Measurements from ENCODE around the gene IP6K2.
A peak's percentile ranks its signal among the peaks of the same experiment; 100 is the strongest.
"Not testable (repeated sequence)": the region's sequence is repeated elsewhere in the genome, so short reads cannot be mapped to it uniquely, and the experiment has no call there.

The IP6K2 gene, protein sequence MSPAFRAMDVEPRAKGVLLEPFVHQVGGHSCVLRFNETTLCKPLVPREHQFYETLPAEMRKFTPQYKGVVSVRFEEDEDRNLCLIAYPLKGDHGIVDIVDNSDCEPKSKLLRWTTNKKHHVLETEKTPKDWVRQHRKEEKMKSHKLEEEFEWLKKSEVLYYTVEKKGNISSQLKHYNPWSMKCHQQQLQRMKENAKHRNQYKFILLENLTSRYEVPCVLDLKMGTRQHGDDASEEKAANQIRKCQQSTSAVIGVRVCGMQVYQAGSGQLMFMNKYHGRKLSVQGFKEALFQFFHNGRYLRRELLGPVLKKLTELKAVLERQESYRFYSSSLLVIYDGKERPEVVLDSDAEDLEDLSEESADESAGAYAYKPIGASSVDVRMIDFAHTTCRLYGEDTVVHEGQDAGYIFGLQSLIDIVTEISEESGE

DNA sequence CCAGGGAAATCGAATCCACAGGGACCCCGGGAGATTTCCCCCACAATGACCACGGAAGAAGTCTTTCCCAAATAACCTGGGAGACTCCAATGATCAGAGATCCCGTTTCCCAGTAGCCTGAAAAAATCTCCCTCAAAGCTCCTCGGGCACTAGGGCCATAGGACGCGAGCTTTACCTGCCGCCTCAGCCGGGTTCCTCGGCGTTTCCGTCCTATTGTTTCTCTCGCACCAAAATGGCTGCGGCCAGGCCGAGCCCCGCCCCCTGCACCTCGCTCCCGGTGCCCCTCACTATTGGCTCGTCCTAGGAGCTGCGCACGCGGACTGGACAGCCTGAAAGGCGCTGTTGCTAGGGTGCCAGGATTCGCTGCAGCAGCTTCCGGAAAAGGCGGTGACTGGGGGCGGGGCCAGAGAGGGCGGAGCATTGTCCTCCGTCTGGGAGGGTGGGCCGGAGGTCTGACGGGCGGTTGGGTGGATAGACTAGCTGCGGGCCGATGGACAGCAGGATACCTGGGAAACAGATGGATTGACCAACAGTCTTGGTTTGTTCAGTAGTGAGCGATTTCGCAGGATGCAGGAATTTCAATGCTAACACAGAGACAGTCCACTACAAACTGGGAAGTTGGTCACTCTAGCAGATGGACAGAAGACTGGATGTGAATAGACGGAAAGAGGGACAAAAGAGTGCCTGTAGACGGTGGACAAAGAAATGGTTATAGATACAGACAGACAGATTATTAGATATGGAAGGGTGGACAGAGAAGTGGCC, at the start of gene IP6K2:
TSS of gene IP6K2 (minus strand) at position 240 of the 765 bp plus-strand sequence. CDS start 21,930 bp downstream, outside the sequence.
- peaks cover 51% of the 10 kb centered on the region for H3K36me3 Mint-ChIP-seq
- no peaks in the 10 kb centered on the region for H3K9me3 Mint-ChIP-seq
- peak; percentile 94 to 100 for DNase-seq (ENCODE audit: low spot score in 2 of 2)
- peak; percentile 99 for ATAC-seq
- peak within 1 kb of the TSS; percentile 94 for H3K27ac Mint-ChIP-seq
- peak within 1 kb of the TSS; percentile 93 for H3K4me3 Mint-ChIP-seq
- peaks cover 36% of the 10 kb centered on the region for H3K4me1 Mint-ChIP-seq

DNA sequence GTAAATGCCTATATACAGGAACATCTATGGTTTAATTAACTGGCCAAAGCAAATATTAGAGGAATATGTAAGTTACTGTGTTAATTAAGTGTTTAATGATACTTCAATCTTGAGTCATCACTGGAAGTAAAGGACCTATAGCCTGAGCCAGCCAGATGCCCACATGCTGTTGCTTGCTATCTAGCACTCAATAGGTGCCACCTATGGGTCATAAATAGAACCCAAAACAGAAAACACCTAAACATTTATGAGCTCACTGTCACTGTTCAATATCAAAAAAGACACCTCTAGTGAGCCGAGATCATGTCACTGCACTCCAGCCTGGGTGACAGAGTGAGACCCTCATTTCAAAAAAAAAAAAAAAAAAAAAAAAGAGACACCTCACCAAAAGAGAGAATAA, 48.4 kb upstream of the IP6K2 start:
- Mint-ChIP-seq H3K9me3 (no peaks in the 10 kb centered on the region), H3K36me3 (peaks cover 60% of the 10 kb centered on the region), H3K27ac (no peak overlapping the region), H3K4me1 (no peaks in the 10 kb centered on the region), H3K4me3 (no peak overlapping the region)
- ATAC-seq: peak; percentile 37
- DNase-seq (ENCODE audit: low spot score in 2 of 2): no peak

DNA sequence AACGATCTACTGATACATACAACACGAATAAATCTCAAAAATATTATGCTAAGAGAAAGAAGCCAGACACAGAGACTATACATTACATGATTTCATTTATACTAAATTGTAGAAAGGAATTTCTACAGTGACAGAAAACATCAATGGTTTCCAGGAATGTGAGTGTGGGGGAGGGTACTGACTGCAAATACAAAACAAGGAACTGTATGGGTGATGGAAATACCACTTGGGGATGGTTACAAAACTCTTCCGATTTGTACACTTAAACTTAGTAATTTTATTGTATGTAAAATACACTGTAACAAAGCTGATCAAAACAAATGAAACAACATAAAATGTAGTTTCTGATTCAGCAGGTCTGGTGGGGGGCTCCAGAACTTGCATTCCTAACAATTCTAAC, 45.8 kb upstream of the IP6K2 start:
- no peaks in the 10 kb centered on the region for H3K9me3 Mint-ChIP-seq
- peaks cover 73% of the 10 kb centered on the region for H3K36me3 Mint-ChIP-seq
- H3K27ac Mint-ChIP-seq: peak overlapping the region; percentile 13
- H3K4me1 Mint-ChIP-seq: no peaks in the 10 kb centered on the region
- DNase-seq (ENCODE audit: low spot score in 2 of 2): no peak
- ATAC-seq: no peak
- H3K4me3 Mint-ChIP-seq: no peak overlapping the region

DNA sequence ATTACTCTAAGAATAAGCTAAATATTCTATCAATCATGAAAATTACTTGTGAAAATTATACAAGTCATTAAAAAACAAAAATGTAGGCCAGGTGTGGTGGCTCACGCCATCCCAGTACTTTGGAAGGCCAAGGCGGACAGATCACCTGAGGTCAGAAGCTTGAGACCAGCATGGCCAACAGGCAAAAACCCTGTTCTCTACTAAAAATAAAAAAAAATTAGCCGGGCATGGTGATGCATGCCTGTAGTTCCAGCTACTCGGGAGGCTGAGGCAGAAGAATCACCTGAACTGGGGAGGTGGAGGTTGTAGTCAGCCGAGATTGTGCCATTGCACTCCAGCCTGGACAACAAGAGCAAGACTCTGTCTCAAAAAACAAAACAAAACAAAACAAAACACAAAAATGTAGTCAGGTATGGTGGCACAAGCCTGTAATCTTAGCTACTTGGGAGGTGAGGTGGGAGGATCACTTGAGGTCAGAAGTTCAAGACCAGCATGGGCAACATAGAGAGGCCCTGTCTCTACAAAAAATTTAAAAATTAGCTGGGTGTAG, 43.0 kb upstream of the IP6K2 start:
- H3K4me1 Mint-ChIP-seq; H3K9me3 Mint-ChIP-seq; H3K27ac Mint-ChIP-seq; ATAC-seq; H3K4me3 Mint-ChIP-seq; DNase-seq (ENCODE audit: low spot score in 2 of 2): not testable (repeated sequence)
- peaks cover 73% of the 10 kb centered on the region for H3K36me3 Mint-ChIP-seq

DNA sequence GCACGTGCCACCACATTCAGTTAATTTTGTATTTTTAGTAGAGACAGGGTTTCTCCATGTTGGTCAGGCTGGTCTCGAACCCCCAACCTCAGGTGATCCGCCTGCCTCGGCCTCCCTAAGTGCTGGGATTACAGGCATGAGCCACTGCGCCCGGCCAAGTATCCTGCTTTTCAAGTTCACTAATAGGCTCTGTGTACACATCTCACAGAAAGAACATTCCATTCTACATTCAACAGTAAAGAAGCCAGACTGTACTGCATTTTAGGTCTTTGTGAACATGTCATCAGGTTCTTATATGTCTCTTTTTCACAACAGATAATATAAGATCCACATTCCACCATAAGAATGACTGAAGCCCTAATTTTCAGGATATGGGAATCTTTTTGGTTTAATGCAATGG, 42.5 kb upstream of the IP6K2 start:
- DNase-seq (ENCODE audit: low spot score in 2 of 2); H3K4me3 Mint-ChIP-seq; H3K9me3 Mint-ChIP-seq; H3K4me1 Mint-ChIP-seq; H3K27ac Mint-ChIP-seq; ATAC-seq: not testable (repeated sequence)
- peaks cover 73% of the 10 kb centered on the region for H3K36me3 Mint-ChIP-seq

DNA sequence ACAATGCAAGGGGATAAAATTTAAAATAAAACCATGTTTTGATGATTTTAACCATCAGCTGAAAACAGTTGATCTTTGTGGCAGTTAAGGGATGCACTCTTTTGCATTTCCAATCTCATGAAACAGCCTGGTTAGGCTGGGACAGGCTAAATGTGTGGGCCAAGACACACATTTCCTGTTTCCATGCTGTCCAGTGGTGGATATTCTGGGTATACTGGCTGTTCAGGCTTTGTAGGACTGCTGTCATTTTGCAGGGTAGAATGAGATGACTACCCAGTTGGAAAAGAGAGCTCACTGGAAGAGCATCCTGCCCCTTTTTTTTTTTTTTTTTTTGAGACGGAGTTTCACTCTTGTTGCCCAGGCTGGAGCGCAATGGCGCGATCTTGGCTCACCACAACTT, 42.0 kb upstream of the IP6K2 start:
- no peak overlapping the region for H3K27ac Mint-ChIP-seq
- H3K4me1 Mint-ChIP-seq: no peaks in the 10 kb centered on the region
- H3K36me3 Mint-ChIP-seq: peaks cover 70% of the 10 kb centered on the region
- ATAC-seq (no peak), DNase-seq (ENCODE audit: low spot score in 2 of 2) (no peak)
- no peak overlapping the region for H3K4me3 Mint-ChIP-seq
- H3K9me3 Mint-ChIP-seq: no peaks in the 10 kb centered on the region

DNA sequence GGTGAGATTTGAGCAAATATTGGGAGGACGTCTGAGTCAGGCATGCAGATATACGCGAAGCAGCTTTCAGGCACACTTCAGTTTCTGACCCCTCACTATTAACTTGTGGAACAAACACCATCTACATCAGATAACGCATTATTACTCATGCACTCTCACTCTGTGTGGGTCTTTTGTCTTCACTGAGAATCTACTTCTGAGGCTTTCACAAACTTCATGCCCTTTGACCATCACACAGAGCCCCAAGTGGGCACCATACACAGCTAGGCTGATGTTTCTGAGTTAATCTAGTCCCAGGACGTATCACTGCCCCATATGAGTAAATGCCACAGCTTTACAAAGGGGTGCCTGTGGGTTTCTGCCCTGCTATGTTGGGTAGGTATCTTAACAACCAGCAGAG, 39.6 kb upstream of the IP6K2 start:
- Mint-ChIP-seq H3K4me1 (no peaks in the 10 kb centered on the region), H3K9me3 (no peaks in the 10 kb centered on the region), H3K4me3 (no peak overlapping the region), H3K36me3 (peaks cover 60% of the 10 kb centered on the region), H3K27ac (peak overlapping the region; percentile 11)
- ATAC-seq (peak; percentile 86), DNase-seq (ENCODE audit: low spot score in 2 of 2) (no peak)

DNA sequence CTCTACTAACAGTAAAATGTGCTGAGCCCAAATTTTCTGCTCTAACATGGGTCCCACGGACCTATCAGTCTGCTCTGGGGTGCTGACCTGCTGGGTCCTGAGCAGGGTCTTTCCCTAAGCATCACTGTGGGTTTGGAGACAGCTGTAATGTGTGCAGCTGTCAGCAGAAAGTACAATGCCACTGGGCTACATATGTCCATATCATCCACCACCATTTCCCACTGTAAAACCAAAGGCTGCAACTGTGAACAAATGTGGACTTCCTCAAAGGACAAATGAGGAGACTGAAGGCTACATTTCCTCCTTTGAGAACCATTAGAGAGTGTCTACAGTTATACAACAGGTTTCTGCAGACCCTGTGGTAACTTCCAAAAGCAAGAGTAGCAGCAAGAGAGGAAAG, 33.8 kb upstream of the IP6K2 start:
- no peak overlapping the region for H3K27ac Mint-ChIP-seq
- ATAC-seq: no peak
- peaks cover 70% of the 10 kb centered on the region for H3K36me3 Mint-ChIP-seq
- no peaks in the 10 kb centered on the region for H3K9me3 Mint-ChIP-seq
- H3K4me3 Mint-ChIP-seq: no peak overlapping the region
- DNase-seq (ENCODE audit: low spot score in 2 of 2): no peak
- H3K4me1 Mint-ChIP-seq: no peaks in the 10 kb centered on the region

DNA sequence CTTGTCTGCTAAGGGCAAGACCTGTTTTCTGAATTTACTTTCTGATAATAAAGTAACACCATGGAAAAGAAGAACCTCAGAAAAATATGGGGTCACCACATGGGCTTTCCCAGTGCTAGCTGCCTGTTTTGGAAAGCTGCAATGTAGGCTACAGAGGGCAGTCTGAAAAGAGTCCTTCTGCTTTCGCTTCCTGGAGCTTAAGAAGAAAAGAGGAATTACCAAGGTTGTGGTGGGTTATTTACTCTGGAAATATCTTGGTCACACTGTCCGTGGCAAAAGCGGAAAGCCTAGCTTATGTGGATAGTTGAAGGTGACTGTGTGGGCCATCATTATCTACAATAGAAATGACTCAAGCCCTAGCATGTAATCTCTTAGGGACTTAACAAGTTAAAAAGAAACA, 31.7 kb upstream of the IP6K2 start:
- Mint-ChIP-seq H3K36me3 (peaks cover 67% of the 10 kb centered on the region), H3K4me3 (no peak overlapping the region), H3K9me3 (no peaks in the 10 kb centered on the region), H3K4me1 (no peaks in the 10 kb centered on the region), H3K27ac (no peak overlapping the region)
- ATAC-seq (no peak), DNase-seq (ENCODE audit: low spot score in 2 of 2) (no peak)

DNA sequence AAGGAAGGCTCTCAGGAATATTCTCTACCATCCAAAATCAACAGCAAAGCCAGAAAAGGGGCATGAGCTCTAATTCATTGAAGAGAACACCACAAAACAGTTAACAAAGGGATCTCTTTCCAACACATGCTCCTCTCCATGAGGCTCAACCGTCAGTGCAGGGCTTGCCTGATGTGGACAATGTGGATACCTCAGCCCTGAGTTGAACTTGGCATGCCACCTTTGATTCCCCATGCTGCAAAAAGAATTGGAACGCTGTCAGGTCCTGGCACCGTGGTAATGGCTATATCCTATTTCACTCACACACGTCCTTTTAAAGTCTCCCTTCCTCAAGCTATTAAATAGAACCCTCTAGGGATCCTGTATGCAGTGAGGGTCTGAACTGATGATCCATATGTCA, 30.7 kb upstream of the IP6K2 start:
- DNase-seq (ENCODE audit: low spot score in 2 of 2) (no peak), ATAC-seq (no peak)
- H3K27ac Mint-ChIP-seq: no peak overlapping the region
- no peaks in the 10 kb centered on the region for H3K9me3 Mint-ChIP-seq
- no peak overlapping the region for H3K4me3 Mint-ChIP-seq
- no peaks in the 10 kb centered on the region for H3K4me1 Mint-ChIP-seq
- peaks cover 67% of the 10 kb centered on the region for H3K36me3 Mint-ChIP-seq

DNA sequence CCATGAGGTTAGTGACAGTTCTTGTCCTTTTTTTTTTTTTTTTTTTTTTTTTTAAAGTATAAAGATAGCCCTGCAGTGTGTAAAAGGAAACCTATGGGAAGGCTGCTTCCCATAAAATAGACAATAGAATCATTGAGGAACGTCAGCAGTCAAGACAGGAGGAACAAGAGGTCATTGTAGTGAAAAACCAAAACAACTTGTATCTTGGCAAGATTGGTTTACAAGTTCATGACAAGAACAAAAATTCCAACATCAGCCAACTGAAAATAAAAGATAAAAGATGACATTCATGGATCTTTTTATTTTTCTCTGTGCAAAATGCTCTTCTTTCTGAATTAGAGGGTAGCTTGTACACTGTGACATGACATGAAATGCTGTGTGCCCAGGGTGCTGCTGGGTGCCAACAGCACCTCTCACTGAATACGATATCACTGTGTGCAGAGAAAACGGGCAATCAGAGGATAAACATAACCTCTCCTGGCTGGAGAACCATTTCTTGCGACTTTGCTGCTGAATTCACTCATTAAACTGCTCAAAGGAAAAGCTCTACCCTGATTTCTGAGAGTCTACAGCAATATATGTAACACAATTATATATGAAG, 30.1 kb upstream of the IP6K2 start:
- no peak for ATAC-seq
- Mint-ChIP-seq H3K36me3 (peaks cover 63% of the 10 kb centered on the region), H3K4me1 (no peaks in the 10 kb centered on the region)

DNA sequence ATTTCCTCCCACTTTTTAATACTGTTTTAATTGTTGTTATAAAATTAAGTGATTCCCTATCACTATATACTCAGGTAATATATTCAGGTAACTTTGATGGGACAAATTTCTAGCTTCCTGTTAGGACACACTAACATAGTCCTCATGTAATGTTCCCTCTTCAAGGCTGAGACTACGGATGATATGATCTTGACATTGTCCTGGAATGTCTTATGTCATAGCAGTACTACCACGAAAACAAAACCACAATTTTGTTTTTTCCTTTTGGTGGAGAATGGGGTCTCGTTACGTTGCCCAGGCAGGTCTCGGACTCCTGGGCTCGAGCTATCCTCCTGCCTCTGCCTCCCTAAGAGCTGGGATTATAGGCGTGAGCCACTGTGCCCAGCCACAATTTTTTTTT, 26.8 kb upstream of the IP6K2 start:
- ATAC-seq (no peak), DNase-seq (ENCODE audit: low spot score in 2 of 2) (no peak)
- Mint-ChIP-seq H3K27ac (no peak overlapping the region), H3K36me3 (peaks cover 31% of the 10 kb centered on the region), H3K9me3 (no peaks in the 10 kb centered on the region), H3K4me1 (no peaks in the 10 kb centered on the region), H3K4me3 (no peak overlapping the region)

More for the DNA sequence above, 30.1 kb upstream of the IP6K2 start:
- Mint-ChIP-seq H3K9me3 (no peaks in the 10 kb centered on the region), H3K27ac (no peak overlapping the region), H3K4me3 (no peak overlapping the region)
- no peak for DNase-seq (ENCODE audit: low spot score in 2 of 2)

DNA sequence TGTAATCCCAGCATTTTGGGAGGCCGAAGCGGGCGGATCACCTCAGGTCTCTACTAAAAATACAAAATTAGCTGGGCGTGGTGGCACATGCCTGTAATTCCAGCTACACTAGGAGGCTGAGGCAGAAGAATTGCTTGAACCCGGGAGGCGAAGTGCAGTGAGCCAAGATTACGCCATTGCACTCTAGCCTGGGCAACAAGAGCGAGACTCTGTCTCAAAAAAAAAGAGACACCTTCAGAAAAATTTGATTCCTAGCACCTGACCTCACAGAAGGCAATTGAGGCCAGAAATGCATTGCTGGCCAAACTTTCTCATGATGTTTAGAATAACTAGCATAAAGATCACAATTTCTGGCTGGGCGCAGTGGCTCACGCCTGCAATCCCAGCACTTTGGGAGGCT, 24.2 kb upstream of the IP6K2 start:
- not testable (repeated sequence) for DNase-seq (ENCODE audit: low spot score in 2 of 2); H3K4me1 Mint-ChIP-seq; H3K4me3 Mint-ChIP-seq; H3K27ac Mint-ChIP-seq; H3K9me3 Mint-ChIP-seq; ATAC-seq
- H3K36me3 Mint-ChIP-seq: peaks cover 14% of the 10 kb centered on the region

DNA sequence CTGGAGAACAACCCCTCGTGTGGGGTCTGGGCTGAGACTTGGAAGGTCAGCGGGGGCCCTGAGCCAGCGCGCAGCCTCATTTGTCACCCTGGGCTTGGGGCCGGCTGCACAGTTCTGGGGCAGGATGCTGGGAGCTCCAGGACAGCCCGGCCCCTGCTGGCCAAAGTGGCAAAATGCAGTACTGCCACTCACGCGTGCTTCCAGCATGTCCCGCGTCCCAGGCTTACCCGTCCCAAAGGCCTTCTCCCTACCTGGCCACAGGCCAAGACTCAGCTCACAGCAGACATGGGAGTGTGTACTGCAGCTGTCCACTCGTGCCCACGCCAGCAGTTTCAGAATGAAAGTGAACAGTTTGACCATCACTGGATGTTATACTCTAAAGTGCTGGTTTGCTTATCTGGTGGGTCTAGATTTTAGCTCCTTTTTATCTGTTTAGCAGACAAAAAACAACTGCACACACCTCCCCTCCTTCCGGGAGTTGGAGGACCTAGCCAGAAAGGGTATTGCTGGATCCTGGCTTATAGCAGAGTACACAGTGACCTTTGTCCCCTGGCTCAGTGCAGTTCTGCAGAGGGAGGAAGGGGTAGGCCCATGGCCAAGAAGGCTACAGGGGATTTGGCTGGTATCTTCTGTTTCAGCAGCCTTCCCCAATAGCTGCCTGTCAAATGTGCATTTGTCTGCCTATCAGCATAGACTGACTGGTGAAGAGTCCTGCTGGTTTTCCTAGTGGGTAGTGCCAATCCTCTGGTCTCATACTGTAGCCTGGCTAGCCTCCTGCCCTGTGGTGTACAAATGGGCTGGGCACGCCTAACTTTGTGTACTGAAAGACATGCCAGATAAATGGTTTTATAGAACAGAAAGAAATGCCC, 23.2 kb upstream of the IP6K2 start:
- Mint-ChIP-seq H3K9me3 (no peaks in the 10 kb centered on the region), H3K36me3 (peaks cover 5% of the 10 kb centered on the region), H3K4me1 (no peaks in the 10 kb centered on the region), H3K27ac (no peak overlapping the region), H3K4me3 (no peak overlapping the region)
- ATAC-seq (peak; percentile 90), DNase-seq (ENCODE audit: low spot score in 2 of 2) (peak; percentile 35 to 74)

DNA sequence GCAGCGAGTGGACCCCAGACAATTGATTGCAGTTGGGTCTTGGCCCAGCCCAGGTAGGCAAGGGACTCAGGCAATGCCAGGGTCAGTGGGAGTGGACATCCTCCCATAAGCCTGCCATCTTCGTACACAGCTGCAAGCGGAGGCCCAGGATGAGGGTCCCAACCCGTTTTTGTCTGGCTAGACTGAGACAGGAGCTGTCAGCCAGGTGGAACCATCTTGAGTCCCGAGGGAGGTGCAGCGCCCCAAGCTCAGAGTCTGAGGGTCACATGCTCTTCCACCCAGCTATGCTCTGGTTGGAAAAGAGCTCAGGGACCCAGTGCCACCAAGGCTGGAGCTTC, 22.6 kb upstream of the IP6K2 start:
- Mint-ChIP-seq H3K4me3 (no peak overlapping the region), H3K36me3 (no peaks in the 10 kb centered on the region), H3K9me3 (no peaks in the 10 kb centered on the region), H3K4me1 (no peaks in the 10 kb centered on the region), H3K27ac (no peak overlapping the region)
- no peak for DNase-seq (ENCODE audit: low spot score in 2 of 2)
- ATAC-seq: peak; percentile 25
